Ascending aorta (tissue), 2 donors: ENCODE data around the gene TFB1M. TPM values are rescaled to one million over a fixed set of nuclear protein-coding genes. Genes with fewer than 3 reads are reported as not detected.

Experiments
- DNase-seq, 2 donors: peaks; one replicate each; pipeline ENCODE4 v3.0.0-alpha.2; 2019; ENCODE audit warnings: low spot score in 2 of 2
- H3K27ac ChIP-seq, 2 donors: fragments of 200-600 bp; sonication (generic); one replicate each; pipeline ENCODE4 v1.5.1; 2016 to 2017; ENCODE audit warnings: mild to moderate bottlenecking in 1 of 2
- H3K27me3 ChIP-seq: fragments of 200-600 bp; sonication (generic); one replicate; pipeline ENCODE4 v1.5.1; 2017
- H3K36me3 ChIP-seq, 2 donors: fragments of 200-600 bp; sonication (generic); one replicate each; pipeline ENCODE4 v1.5.1; 2016
- H3K4me1 ChIP-seq, 2 donors: fragments of 200-600 bp; sonication (generic); one replicate each; pipeline ENCODE4 v1.5.1; 2016 to 2017; ENCODE audit warnings: mild to moderate bottlenecking in 1 of 2
- H3K4me3 ChIP-seq, 2 donors: fragments of 200-600 bp; sonication (generic); one replicate each; pipeline ENCODE4 v1.5.1; 2016 to 2017; ENCODE audit warnings: mild to moderate bottlenecking in 1 of 2
- H3K9me3 ChIP-seq, 2 donors: fragments of 200-600 bp; sonication (generic); one replicate each; pipeline ENCODE4 v1.5.1; 2016
- intact Hi-C: fragments of 100-400 bp; cut with DNase I; formaldehyde crosslinking; loops from one replicate; pipeline ENCODE4 v1.15.1; 2023
- total RNA-seq: library from RNA; depleted of rRNA; stranded (reverse); fragments of >200 nt; gene quantifications from one replicate; pipeline ENCODE4 v1.1.0, GENCODE V29; 2016
- TF ChIP-seq, protein P1 (sequence below), 3 experiments: fragments of 200-600 bp in 2 of 3; fragments of 450-650 bp in 1 of 3; sonication (generic) in 2 of 3; IDR thresholded peaks; one replicate each; pipeline ENCODE4 v1.5.1; 2016 to 2019; ENCODE audit warnings: antibody characterized with exemption in 3 of 3, mild to moderate bottlenecking in 1 of 3, moderate library complexity in 1 of 3

TFB1M gene
- total RNA-seq, 1 donor from 2014 or later: 2.9 TPM

DNA sequence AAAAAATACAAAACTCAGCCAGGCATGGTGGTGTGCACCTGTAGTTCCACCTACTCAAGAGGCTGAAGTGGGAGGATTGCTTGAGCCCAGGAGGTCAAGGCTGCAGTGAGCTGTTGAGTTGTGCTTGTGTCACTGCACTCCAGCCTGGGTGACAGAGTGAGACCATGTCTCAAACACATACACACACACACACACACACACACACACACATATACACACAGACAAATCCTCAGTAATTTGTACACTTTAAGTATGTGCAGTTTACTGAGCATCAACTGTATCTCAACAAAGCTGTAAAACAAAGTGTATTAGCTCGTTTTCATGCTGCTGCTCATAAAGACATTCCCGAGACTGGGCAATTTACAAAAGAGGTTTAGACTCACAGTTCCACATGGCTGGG lies 7.3 kb downstream of the TFB1M start:
- DNase-seq: no peak
- Histone ChIP-seq H3K27me3 (no peaks in the 10 kb centered on the region), H3K36me3 (peaks cover 5 to 9% of the 10 kb centered on the region in 2 donors), H3K4me1 (no peaks in the 10 kb centered on the region), H3K9me3 (no peaks in the 10 kb centered on the region), H3K4me3 (no peak overlapping the region), H3K27ac (no peak overlapping the region)
- intact Hi-C loops: no loop called here
- TF ChIP-seq, protein P1, sequence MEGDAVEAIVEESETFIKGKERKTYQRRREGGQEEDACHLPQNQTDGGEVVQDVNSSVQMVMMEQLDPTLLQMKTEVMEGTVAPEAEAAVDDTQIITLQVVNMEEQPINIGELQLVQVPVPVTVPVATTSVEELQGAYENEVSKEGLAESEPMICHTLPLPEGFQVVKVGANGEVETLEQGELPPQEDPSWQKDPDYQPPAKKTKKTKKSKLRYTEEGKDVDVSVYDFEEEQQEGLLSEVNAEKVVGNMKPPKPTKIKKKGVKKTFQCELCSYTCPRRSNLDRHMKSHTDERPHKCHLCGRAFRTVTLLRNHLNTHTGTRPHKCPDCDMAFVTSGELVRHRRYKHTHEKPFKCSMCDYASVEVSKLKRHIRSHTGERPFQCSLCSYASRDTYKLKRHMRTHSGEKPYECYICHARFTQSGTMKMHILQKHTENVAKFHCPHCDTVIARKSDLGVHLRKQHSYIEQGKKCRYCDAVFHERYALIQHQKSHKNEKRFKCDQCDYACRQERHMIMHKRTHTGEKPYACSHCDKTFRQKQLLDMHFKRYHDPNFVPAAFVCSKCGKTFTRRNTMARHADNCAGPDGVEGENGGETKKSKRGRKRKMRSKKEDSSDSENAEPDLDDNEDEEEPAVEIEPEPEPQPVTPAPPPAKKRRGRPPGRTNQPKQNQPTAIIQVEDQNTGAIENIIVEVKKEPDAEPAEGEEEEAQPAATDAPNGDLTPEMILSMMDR (IDR thresholded peaks at IDR 0.05): no peak

DNA sequence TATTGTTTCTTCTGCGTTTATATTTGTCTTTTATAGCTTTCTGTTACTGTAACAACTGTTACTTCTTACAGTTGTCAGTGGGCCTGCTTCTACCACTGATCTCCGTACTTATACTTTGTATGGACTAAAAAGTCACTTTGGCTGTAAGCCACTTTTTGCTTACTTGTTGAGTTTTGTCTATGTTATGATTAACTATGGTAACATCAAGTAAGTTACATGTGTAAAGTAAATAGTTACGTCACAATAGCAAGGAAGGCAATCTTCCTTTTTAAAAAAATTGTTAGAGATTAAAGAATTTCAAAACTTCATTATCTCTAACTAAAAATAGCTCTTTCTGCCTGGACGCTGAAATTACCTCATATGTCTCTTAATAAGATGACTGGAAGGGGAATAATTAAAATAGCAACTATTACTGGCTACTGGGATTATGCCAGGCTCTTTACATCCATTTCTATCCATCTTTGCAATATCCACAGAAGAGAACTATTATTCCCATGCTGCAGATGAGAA lies 10.9 kb downstream of the TFB1M start:
- Histone ChIP-seq H3K27ac (no peak overlapping the region), H3K9me3 (no peaks in the 10 kb centered on the region), H3K4me3 (no peak overlapping the region), H3K4me1 (no peaks in the 10 kb centered on the region), H3K36me3 (peaks cover 8 to 9% of the 10 kb centered on the region in 2 donors), H3K27me3 (no peaks in the 10 kb centered on the region)
- DNase-seq: no peak
- intact Hi-C loops: no loop called here
- TF ChIP-seq, protein P1 (IDR thresholded peaks at IDR 0.05): no peak

DNA sequence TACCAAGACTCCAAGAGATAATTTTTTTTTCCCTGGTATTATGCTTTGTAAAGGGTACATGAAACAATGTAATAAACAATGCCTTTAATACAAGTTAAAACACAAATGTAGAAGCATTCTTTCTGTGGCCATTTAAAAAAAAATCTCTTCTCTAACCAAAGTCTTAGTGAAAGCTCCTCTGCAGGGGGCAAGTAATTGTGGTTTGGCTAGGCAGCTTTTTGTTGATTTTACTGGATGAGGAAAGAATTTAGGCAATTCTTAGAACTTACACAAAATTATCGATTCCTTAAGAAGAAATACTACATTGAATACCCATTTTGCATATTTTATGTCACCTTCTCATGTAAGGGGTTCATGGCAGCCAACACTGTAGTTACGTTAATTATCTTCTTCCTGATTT lies 12.4 kb downstream of the TFB1M start:
- H3K36me3 ChIP-seq: peaks cover 7 to 19% of the 10 kb centered on the region in 2 donors
- H3K4me1 ChIP-seq: no peaks in the 10 kb centered on the region
- TF ChIP-seq, protein P1 (IDR thresholded peaks at IDR 0.05): no peak
- H3K9me3 ChIP-seq: no peaks in the 10 kb centered on the region
- intact Hi-C loops: no loop called here
- H3K4me3 ChIP-seq: no peak overlapping the region
- DNase-seq: no peak
- H3K27me3 ChIP-seq: no peaks in the 10 kb centered on the region
- no peak overlapping the region for H3K27ac ChIP-seq

DNA sequence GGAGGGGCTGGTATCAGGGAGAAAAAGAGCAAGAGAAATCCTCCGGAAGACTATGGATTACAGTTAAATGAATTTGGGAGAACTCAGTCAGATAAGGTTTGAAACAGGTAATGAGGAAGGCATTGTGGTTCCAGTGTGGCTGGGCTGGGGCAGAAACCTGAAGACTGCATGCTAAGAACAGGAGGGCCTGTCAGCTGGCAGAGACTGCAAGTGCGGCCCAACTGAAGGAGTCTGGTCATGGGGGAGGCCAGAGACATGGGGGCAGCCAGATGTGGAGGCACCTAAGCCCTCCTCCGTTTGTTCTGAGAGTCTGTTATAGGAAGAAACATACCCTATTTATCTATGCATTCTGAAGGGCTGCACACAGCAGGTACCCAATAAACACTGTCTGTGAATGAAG lies 16.6 kb downstream of the TFB1M start:
- TF ChIP-seq, protein P1 (IDR thresholded peaks at IDR 0.05): no peak
- peaks cover 13 to 31% of the 10 kb centered on the region in 2 donors for H3K36me3 ChIP-seq
- H3K27ac ChIP-seq: no peak overlapping the region
- intact Hi-C loops: no loop called here
- H3K4me1 ChIP-seq: no peaks in the 10 kb centered on the region
- H3K9me3 ChIP-seq: no peaks in the 10 kb centered on the region
- H3K4me3 ChIP-seq: no peak overlapping the region
- no peak for DNase-seq
- no peaks in the 10 kb centered on the region for H3K27me3 ChIP-seq

DNA sequence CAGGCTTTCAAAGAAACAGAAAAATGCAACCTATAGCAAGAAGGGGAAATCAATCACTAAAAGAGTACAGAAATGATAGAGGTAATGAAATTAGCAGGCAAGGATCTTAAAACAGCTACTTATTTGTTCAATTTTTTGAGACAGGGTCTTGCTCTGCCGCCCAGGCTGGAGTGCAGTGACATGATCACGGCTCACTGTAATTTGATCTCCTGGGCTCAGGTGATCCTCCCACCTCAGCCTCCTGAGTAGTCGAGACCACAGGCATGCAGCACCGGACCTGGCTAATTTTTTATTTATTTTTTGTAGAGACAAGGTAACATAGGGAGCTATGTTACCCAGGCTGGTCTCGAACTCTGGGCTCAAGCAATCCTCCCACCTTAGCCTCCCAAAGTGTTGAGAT lies 21.6 kb downstream of the TFB1M start:
- no peaks in the 10 kb centered on the region for H3K9me3 ChIP-seq
- intact Hi-C loops: no loop called here
- H3K4me1 ChIP-seq: no peaks in the 10 kb centered on the region
- DNase-seq: no peak
- H3K36me3 ChIP-seq: peaks cover 10 to 36% of the 10 kb centered on the region in 2 donors
- TF ChIP-seq, protein P1 (IDR thresholded peaks at IDR 0.05): no peak
- H3K27ac ChIP-seq: no peak overlapping the region
- H3K27me3 ChIP-seq: no peaks in the 10 kb centered on the region
- H3K4me3 ChIP-seq: no peak overlapping the region

DNA sequence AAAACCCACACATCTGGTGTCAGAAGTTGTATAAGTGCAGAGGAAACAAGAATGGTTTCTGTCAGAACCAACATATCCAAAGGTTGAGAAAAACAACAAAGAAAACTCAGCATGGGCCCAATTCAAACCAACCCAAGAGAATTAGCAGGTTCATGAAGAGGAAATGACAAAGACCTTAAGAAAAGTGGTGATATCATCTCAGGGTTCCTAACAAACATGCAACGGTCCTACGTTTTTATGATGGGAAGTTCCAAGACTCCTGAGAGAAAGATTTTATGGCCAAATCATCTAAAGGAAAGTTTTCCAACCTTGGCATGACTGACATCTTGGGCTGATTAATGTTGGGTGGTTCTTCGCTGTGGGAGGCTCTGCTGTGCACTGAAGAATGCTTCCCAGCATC lies 23.0 kb downstream of the TFB1M start:
- H3K36me3 ChIP-seq: peaks cover 10 to 25% of the 10 kb centered on the region in 2 donors
- DNase-seq: no peak
- H3K27ac ChIP-seq: no peak overlapping the region
- H3K4me1 ChIP-seq: no peaks in the 10 kb centered on the region
- H3K9me3 ChIP-seq: no peaks in the 10 kb centered on the region
- intact Hi-C loops: no loop called here
- TF ChIP-seq, protein P1 (IDR thresholded peaks at IDR 0.05): no peak
- H3K4me3 ChIP-seq: no peak overlapping the region
- no peaks in the 10 kb centered on the region for H3K27me3 ChIP-seq
